Upper lobe of left lung (tissue), 4 donors: ENCODE measurements around the gene RAPGEF1.

ENCODE experiments used
- EP300 ChIP-seq, 4 donors: sonication (generic); formaldehyde crosslinking; IDR thresholded peaks; one replicate each; pipeline ENCODE4 v1.5.1; 2017; ENCODE audit warnings: antibody characterized with exemption in 4 of 4, control low read depth in 2 of 4
- POLR2A ChIP-seq, 4 donors: fragments of 450-650 bp; IDR thresholded peaks; one replicate each; pipeline ENCODE4 v1.5.1; 2016 to 2017; ENCODE audit warnings: antibody characterized with exemption in 4 of 4, mild to moderate bottlenecking in 2 of 4
- POLR2AphosphoS5 ChIP-seq, 2 donors: sonication (generic); formaldehyde crosslinking; IDR thresholded peaks; one replicate each; pipeline ENCODE4 v1.5.1; 2017; ENCODE audit warnings: antibody characterized with exemption in 2 of 2
- TF ChIP-seq, protein P1 (sequence below), 6 experiments: fragments of 450-650 bp in 4 of 6; fragments of 200-600 bp in 2 of 6; sonication (generic) in 2 of 6; IDR thresholded peaks; one replicate each; pipeline ENCODE4 v1.5.1; 2016 to 2019; ENCODE audit warnings: antibody characterized with exemption in 6 of 6

DNA sequence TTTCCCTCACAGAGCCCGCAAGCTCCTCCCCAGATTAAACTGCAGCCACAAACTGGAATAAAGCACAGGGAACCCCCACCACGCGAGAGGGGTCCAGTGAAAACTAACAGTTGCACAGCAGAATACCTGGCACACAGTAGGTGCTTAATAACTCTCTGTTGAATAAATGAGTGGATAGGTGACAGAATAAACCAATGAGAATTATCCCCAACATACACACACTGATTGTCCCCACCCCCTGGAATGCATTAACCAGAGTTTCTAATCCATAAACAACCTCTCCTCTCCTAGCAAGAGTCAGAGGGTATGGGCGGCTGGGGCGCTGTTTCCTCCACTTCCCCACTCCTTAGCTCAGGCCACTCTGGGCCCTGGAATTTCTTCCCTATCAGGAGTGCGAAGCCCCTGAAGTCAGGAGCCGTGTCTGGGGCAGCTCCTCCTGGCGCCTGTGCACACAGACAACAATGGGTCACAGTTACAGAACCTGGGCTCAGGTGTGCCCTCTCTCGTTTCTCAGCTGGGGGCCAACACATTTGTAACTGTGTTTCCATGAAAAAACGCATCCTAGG lies 27.6 kb downstream of the RAPGEF1 start:
- TF ChIP-seq POLR2A (IDR thresholded peaks at IDR 0.05) (no peak), EP300 (IDR thresholded peaks at IDR 0.05) (no peak), POLR2AphosphoS5 (IDR thresholded peaks at IDR 0.05) (no peak)
- TF ChIP-seq, protein P1, sequence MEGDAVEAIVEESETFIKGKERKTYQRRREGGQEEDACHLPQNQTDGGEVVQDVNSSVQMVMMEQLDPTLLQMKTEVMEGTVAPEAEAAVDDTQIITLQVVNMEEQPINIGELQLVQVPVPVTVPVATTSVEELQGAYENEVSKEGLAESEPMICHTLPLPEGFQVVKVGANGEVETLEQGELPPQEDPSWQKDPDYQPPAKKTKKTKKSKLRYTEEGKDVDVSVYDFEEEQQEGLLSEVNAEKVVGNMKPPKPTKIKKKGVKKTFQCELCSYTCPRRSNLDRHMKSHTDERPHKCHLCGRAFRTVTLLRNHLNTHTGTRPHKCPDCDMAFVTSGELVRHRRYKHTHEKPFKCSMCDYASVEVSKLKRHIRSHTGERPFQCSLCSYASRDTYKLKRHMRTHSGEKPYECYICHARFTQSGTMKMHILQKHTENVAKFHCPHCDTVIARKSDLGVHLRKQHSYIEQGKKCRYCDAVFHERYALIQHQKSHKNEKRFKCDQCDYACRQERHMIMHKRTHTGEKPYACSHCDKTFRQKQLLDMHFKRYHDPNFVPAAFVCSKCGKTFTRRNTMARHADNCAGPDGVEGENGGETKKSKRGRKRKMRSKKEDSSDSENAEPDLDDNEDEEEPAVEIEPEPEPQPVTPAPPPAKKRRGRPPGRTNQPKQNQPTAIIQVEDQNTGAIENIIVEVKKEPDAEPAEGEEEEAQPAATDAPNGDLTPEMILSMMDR (IDR thresholded peaks at IDR 0.05) = no peak
